Epithelial cell of esophagus (primary cell): ENCODE data around the gene HNF1B.

Experiments used
- DNase-seq: peaks from one replicate; pipeline ENCODE4 v3.0.0; 2010; ENCODE audit warnings: low read depth
- H3K4me3 ChIP-seq: 2 replicates; pipeline ENCODE4 v1.5.1; 2011; ENCODE audit warnings: mild to moderate bottlenecking, low read length, control low read depth
- TF ChIP-seq, protein P1 (sequence below): IDR thresholded peaks from 2 replicates; pipeline ENCODE4 v1.5.1; 2011; ENCODE audit warnings: low read depth, mild to moderate bottlenecking, low read length, control low read depth, inconsistent platforms; ENCODE audit not compliant: insufficient read depth; ENCODE audit errors: missing control alignments

Gene HNF1B

DNA sequence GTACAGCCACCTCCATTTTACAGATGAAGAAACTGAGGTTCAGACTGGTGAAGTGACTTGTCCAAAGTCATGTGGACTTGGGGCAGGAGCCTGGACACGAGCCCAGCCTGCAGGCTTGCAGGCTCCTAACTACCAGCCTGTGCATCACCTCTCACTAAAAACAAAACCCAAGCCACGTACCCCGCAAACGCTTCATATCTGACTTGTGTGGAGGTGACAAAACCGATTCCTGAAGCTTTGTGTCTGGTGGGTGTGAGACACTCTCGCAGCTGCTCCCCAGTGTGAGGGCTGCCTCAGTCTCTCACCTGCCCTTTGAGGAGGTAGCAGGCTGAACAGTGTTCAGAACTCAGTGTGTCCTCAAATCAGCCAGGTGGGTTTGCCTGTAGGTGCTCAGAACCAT is 8.4 kb downstream of the HNF1B start:
- DNase-seq: no peak
- no peak overlapping the region for H3K4me3 ChIP-seq
- TF ChIP-seq, protein P1, sequence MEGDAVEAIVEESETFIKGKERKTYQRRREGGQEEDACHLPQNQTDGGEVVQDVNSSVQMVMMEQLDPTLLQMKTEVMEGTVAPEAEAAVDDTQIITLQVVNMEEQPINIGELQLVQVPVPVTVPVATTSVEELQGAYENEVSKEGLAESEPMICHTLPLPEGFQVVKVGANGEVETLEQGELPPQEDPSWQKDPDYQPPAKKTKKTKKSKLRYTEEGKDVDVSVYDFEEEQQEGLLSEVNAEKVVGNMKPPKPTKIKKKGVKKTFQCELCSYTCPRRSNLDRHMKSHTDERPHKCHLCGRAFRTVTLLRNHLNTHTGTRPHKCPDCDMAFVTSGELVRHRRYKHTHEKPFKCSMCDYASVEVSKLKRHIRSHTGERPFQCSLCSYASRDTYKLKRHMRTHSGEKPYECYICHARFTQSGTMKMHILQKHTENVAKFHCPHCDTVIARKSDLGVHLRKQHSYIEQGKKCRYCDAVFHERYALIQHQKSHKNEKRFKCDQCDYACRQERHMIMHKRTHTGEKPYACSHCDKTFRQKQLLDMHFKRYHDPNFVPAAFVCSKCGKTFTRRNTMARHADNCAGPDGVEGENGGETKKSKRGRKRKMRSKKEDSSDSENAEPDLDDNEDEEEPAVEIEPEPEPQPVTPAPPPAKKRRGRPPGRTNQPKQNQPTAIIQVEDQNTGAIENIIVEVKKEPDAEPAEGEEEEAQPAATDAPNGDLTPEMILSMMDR: no peak

DNA sequence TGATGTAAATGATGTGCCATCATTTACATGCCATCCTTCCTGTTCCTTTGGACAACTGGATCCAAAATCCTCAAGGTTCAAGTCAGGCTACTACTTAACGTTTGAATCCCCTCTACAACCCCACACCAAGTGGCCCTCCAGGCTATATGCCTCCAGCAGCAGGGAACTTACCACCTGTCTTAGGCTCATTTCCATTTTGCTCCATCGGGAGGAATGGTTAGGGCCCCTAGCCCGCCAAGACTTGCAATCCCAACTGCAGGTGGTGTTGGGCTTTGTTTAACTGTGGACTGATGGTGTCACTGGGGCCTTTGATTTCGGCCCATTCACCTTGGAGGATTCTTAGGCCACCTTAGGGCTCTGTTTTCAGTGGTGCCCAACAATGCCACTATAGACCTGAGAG is 9.7 kb downstream of the HNF1B start:
- no peak overlapping the region for H3K4me3 ChIP-seq
- TF ChIP-seq, protein P1: no peak
- no peak for DNase-seq

DNA sequence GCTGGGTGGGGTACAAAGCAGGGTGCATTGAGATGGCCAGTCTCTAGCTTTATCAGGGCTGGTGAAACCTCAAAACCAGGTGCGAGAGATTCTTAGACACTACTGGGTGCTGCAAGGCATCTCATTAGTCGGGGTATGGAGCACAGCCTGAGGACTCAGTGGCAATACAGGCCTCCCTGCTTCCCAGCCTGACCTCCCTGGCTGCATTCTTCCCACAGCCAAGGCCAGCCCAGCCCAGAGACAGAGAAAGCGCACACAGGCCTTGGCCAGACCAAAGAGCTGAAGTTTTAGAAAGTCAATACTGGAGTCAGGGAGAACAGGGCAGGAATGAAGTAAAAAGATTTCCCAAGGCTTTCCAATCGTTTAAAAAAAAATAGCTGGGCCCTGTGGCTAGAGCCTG is 12.5 kb downstream of the HNF1B start:
- TF ChIP-seq, protein P1: no peak
- DNase-seq: no peak
- H3K4me3 ChIP-seq: no peak overlapping the region

DNA sequence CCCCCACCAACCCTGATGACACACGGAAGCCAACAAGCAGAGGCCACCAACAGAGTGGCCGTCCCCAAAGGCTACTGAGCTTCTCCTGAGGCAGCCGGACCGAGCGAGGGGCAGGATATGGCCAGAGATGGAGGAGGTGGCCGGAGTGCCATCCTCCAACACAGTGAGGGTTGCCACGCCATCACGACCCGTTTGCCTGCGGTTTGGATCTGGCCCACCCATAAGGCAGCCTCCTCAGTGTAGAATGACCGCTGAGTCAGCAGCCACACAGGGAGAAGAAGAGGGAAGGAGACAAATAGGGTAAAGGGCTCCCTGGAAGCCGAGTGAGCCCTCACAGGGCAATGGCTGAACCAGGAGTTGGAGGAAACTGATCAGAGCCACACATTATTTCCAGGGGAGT is 13.8 kb downstream of the HNF1B start:
- DNase-seq: no peak
- no peak overlapping the region for H3K4me3 ChIP-seq
- TF ChIP-seq, protein P1: no peak

DNA sequence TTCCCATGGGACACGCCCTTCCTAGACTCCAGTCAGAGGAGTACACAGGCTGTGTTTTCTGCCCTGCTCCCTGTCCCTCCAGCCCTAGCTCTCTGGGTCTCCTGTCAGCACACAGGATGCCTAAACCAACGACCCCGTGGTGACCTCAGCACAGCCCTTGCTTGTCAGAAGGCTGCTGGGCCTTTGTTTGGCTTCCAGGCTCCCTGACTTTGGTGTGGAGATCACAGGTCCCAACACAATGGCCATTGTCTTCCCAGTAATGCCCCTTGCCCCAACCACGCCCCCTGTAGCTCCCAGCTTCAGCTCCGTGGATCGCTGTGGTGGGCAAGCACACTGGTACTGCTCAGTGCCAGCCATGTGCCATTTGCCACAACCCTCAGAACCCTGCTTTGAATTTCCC is 15.0 kb downstream of the HNF1B start:
- TF ChIP-seq, protein P1: no peak
- H3K4me3 ChIP-seq: no peak overlapping the region
- no peak for DNase-seq

DNA sequence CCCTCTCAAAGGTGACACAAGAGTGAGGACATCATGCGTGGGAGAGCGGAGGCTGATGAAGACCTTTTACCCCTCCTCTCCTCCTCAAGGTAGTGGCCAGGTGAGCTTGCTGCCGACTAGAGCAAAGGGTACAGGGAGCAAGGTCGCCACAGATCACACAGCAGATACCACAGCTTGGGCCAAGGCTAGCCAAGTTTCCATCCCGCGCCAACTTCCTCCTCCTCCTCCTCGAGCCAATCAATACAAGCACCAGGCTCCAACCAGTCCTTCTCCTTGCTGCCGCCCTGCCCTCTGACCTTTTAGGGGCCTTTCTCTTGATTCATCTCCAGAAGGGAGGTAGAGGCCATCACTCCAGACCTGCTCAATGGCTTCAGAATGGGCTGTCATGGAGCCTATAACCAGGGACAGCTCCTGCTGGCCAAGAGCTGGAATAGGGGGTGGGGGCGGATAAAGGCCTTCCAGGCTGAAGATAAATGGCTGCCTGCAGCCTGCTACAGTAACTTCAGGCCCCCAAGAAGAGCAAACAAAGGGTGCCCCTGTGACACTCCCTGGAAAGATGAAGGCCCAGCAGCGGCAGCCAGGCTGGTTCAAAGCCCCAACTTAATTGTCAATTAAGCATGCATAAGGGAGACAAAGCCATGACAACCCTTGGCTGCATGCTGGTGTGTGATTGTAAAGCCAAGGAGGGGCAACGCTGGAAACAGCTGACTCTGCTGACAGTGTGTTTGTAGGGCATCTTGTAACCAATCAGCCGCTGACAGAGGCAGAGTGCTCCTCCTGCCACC is 17.8 kb downstream of the HNF1B start:
- TF ChIP-seq, protein P1: no peak
- H3K4me3 ChIP-seq: no peak overlapping the region
- no peak for DNase-seq

DNA sequence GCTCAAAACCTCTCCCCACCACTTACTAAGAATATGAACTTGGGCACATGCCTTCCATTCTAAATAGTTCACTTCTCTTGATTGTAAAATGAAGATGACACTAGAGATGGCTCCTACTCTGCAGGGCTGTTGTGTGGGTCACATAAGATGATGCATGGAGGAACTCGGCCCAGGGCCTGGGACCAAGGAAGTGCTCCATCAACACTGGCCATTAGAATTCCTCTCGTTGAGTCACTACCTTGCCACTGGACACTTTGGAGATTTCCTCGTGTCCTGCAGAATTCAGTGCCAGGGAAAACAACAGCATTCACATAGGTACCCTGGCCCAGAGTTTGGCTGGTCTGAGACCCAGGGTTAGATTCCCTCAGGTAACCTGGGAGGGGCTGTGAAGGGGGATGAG is 18.6 kb downstream of the HNF1B start:
- no peak overlapping the region for H3K4me3 ChIP-seq
- DNase-seq: no peak
- TF ChIP-seq, protein P1: no peak
